Measurements from ENCODE around the gene SARDH.

SARDH gene

DNA sequence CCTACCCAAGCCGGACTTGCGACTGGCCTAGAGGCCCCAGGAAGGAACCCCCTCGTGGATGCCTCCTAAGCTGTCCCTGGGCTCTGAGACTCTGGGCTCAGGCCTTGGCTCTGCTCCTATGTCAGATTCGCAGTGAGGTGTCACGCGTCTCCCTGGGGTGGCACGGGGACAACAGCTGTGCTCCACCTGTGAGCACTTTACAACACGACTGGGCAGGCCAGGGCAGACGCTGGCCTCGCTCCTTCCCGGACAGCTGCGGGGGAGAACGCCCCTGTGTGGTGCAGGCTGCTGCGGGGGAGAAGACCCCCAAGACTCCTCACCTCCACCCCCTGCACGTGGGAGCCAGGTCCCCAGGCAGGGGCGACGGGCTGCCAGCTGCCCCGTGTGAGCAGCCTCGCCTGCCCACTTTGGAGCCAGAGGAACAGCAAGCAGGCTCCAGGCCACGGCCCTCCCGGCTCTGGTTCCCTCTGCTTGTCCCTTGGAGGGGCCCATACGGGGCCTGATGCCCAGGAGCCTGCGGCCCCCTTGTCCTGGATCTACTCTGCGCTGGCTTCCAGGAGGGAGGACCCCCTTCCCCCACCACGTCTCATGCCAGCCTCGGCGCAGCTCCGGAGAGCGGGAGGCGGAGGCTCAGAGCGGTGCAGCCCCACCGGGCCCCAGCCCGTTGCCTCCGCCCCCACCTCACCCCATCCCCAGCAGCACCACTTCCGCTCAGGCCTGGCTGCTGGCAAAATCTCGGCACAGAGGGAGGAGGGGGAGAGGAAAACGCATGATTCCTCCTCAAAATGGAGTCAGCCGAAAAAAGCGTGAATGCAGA lies 36.0 kb downstream of the SARDH start:
- peak overlapping the region; percentile 76 for H2AFZ ChIP-seq (ENCODE audit: low read depth, low read length)
- peaks cover 40% of the 10 kb centered on the region for H3K4me1 ChIP-seq (ENCODE audit: insufficient read depth, low read length)
- H3K4me2 ChIP-seq (ENCODE audit: insufficient read depth, low read length), result peak overlapping the region; percentile 62
- no peaks in the 10 kb centered on the region for H3K79me2 ChIP-seq (ENCODE audit: insufficient read depth, low read length)
- peak overlapping the region; percentile 47 for H3K9ac ChIP-seq (ENCODE audit: low read depth, low read length)
- DNase-seq, result peak; percentile 84
- H3K4me3 ChIP-seq (ENCODE audit: low read depth in 1 of 2, low read length in 2 of 2), result peak overlapping the region in 1 of 2 experiments; percentile 44; a peak in 2 of 4 replicates
- H3K27me3 ChIP-seq (ENCODE audit: insufficient read depth, low read length, poor library complexity), result no peaks in the 10 kb centered on the region
- no peaks in the 10 kb centered on the region for H3K36me3 ChIP-seq (ENCODE audit: insufficient read depth, low read length)
- H3K9me3 ChIP-seq (ENCODE audit: insufficient read depth, low read length, severe bottlenecking), result no peaks in the 10 kb centered on the region
- H4K20me1 ChIP-seq (ENCODE audit: insufficient read depth, low read length), result no peaks in the 10 kb centered on the region; the same call in 1 of the 2 replicates
- ATAC-seq (ENCODE audit: insufficient read depth, low read depth), result peak; percentile 95
- peak overlapping the region; percentile 80 for H3K27ac ChIP-seq (ENCODE audit: low read length)
- no peak for TF ChIP-seq CTCF (IDR thresholded peaks at IDR 0.05; ENCODE audit: borderline replicate concordance, extremely low read depth, low read length, poor library complexity, severe bottlenecking)
- TF ChIP-seq EZH2 (IDR thresholded peaks at IDR 0.05; ENCODE audit: borderline replicate concordance, low read depth, low read length, severe bottlenecking), result no peak

DNA sequence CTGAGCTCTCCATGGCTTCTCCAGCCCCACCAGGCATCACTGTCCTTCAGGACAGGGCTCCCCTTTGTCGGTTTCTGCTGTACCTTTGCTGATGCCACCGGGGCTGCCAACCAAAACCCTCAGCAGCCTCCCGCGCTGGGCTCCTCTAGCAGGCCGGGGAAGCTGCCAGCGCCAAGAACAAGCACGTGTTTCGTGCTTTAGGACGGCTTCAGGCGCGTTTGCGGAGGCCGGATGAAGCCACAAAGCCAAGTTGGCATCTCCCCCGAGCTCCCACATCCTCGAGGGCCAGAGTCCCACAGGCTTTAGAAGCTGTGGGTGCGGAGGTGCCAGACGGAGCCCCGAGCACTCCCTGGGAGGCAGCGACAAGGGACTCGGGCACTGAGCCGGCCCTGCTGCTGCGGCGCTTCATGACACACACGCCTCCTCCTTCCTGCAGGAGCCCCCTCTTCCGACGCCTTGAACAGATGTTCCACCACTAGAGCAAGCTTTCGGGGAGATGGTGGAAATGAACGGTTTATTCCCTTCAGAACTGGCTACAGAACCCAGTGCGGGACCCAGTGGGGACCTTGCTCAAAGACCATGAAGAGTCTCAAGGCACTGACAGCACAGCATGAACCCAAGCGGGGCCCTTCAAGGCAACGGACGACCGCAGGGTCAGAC lies 36.7 kb downstream of the SARDH start:
- H2AFZ ChIP-seq (ENCODE audit: low read depth, low read length), result no peak overlapping the region
- no peaks in the 10 kb centered on the region for H3K79me2 ChIP-seq (ENCODE audit: insufficient read depth, low read length)
- H4K20me1 ChIP-seq (ENCODE audit: insufficient read depth, low read length), result no peaks in the 10 kb centered on the region; the same call in 1 of the 2 replicates
- ATAC-seq (ENCODE audit: insufficient read depth, low read depth) (peak; percentile 32), DNase-seq (peak; percentile 55)
- no peaks in the 10 kb centered on the region for H3K36me3 ChIP-seq (ENCODE audit: insufficient read depth, low read length)
- H3K9me3 ChIP-seq (ENCODE audit: insufficient read depth, low read length, severe bottlenecking), result no peaks in the 10 kb centered on the region
- peak overlapping the region in 1 of 2 experiments; percentile 39; a peak in 1 of 4 replicates for H3K4me3 ChIP-seq (ENCODE audit: low read depth in 1 of 2, low read length in 2 of 2)
- H3K4me1 ChIP-seq (ENCODE audit: insufficient read depth, low read length), result peaks cover 40% of the 10 kb centered on the region
- no peak for TF ChIP-seq CTCF (IDR thresholded peaks at IDR 0.05; ENCODE audit: borderline replicate concordance, extremely low read depth, low read length, poor library complexity, severe bottlenecking)
- no peaks in the 10 kb centered on the region for H3K27me3 ChIP-seq (ENCODE audit: insufficient read depth, low read length, poor library complexity)
- peak overlapping the region; percentile 80 for H3K27ac ChIP-seq (ENCODE audit: low read length)
- peak overlapping the region; percentile 47 for H3K9ac ChIP-seq (ENCODE audit: low read depth, low read length)
- H3K4me2 ChIP-seq (ENCODE audit: insufficient read depth, low read length), result peak overlapping the region; percentile 62

- H3K9ac ChIP-seq (ENCODE audit: low read depth, low read length), result peak overlapping the region; percentile 47
- no peak overlapping the region for H2AFZ ChIP-seq (ENCODE audit: low read depth, low read length)
Observed at GRCh38 chr9:133700819-133701320, 37.3 kb downstream of the SARDH start.

More at GRCh38 chr9:133700819-133701320, 37.3 kb downstream of the SARDH start:
- DNase-seq (peak; percentile 40), ATAC-seq (ENCODE audit: insufficient read depth, low read depth) (peak; percentile 15)
- Histone ChIP-seq H3K27me3 (ENCODE audit: insufficient read depth, low read length, poor library complexity) (no peaks in the 10 kb centered on the region), H3K4me1 (ENCODE audit: insufficient read depth, low read length) (peaks cover 40% of the 10 kb centered on the region), H3K4me2 (ENCODE audit: insufficient read depth, low read length) (peak overlapping the region; percentile 62), H3K4me3 (ENCODE audit: low read depth in 1 of 2, low read length in 2 of 2) (no peak overlapping the region), H3K9me3 (ENCODE audit: insufficient read depth, low read length, severe bottlenecking) (no peaks in the 10 kb centered on the region), H3K79me2 (ENCODE audit: insufficient read depth, low read length) (no peaks in the 10 kb centered on the region), H3K27ac (ENCODE audit: low read length) (peak overlapping the region; percentile 80), H4K20me1 (ENCODE audit: insufficient read depth, low read length) (no peaks in the 10 kb centered on the region), H3K36me3 (ENCODE audit: insufficient read depth, low read length) (no peaks in the 10 kb centered on the region)
- no peak for TF ChIP-seq EZH2 (IDR thresholded peaks at IDR 0.05; ENCODE audit: borderline replicate concordance, low read depth, low read length, severe bottlenecking)
- TF ChIP-seq CTCF (IDR thresholded peaks at IDR 0.05; ENCODE audit: borderline replicate concordance, extremely low read depth, low read length, poor library complexity, severe bottlenecking), result no peak
